Islet of Langerhans (tissue), 1 donor: ENCODE results near the gene MPRIP.
"Not testable (repeated sequence)": the region's sequence is repeated elsewhere in the genome, so short reads cannot be mapped to it uniquely, and the experiment has no call there.

Experiments used
- FAIRE-seq: peaks from one replicate; lab custom pipeline; 2011; peaks lifted over from hg19 to GRCh38; lab: Jason Lieb, UNC

MPRIP gene

GRCh38 chr17:17191346-17191792 lies 149.1 kb downstream of the MPRIP start:
- FAIRE-seq = no peak

- no peak for FAIRE-seq
These were observed 149.7 kb downstream of the MPRIP start for GRCh38 chr17:17191961-17192381.

- FAIRE-seq = not testable (repeated sequence)
These were observed 153.2 kb downstream of the MPRIP start for GRCh38 chr17:17195466-17195865.

- FAIRE-seq = no peak
These were observed 154.5 kb downstream of the MPRIP start for GRCh38 chr17:17196776-17197175.

- FAIRE-seq = no peak
These were observed 156.0 kb downstream of the MPRIP start for GRCh38 chr17:17198281-17198680.

- no peak for FAIRE-seq
These were observed 158.1 kb downstream of the MPRIP start for GRCh38 chr17:17200311-17200710.

- FAIRE-seq = no peak
These were observed 158.6 kb downstream of the MPRIP start for GRCh38 chr17:17200831-17201230.

GRCh38 chr17:17201271-17201670 lies 159.0 kb downstream of the MPRIP start:
- FAIRE-seq = no peak

- FAIRE-seq = no peak
These were observed 159.7 kb downstream of the MPRIP start for GRCh38 chr17:17201907-17202306.

- FAIRE-seq = no peak
These were observed 161.0 kb downstream of the MPRIP start for GRCh38 chr17:17203173-17203730.

- no peak for FAIRE-seq
These were observed 161.9 kb downstream of the MPRIP start for GRCh38 chr17:17204041-17204591.

GRCh38 chr17:17204635-17205231 lies 162.5 kb downstream of the MPRIP start:
- FAIRE-seq = no peak

GRCh38 chr17:17205368-17206123 lies 163.3 kb downstream of the MPRIP start:
- FAIRE-seq = no peak

- FAIRE-seq = no peak
These were observed 164.1 kb downstream of the MPRIP start, which contains the start of gene PLD6 for GRCh38 chr17:17206124-17206912. TSS of gene PLD6 (minus strand) at chr17:17206333. CDS start at chr17:17206286, 47 bp downstream.

GRCh38 chr17:17206913-17207335 lies 164.7 kb downstream of the MPRIP start:
- FAIRE-seq = no peak

GRCh38 chr17:17207998-17208397 lies 165.7 kb downstream of the MPRIP start:
- FAIRE-seq = no peak

GRCh38 chr17:17213775-17214174 lies 171.5 kb downstream of the MPRIP start:
- no peak for FAIRE-seq

- no peak for FAIRE-seq
These were observed 172.6 kb downstream of the MPRIP start for GRCh38 chr17:17214646-17215436.

GRCh38 chr17:17215575-17215974 lies 173.3 kb downstream of the MPRIP start:
- no peak for FAIRE-seq

- no peak for FAIRE-seq
These were observed 174.0 kb downstream of the MPRIP start for GRCh38 chr17:17216236-17216635.

GRCh38 chr17:17216776-17217175 lies 174.5 kb downstream of the MPRIP start:
- FAIRE-seq = no peak
